Duodenal mucosa (tissue), 2 donors: ENCODE results near the gene IL36RN.

ENCODE experiments used
- H3K27ac ChIP-seq: one replicate; pipeline ENCODE4 v1.7.0; 2013; ENCODE audit warnings: low read depth, low read length
- H3K27me3 ChIP-seq, 2 donors: one replicate each; pipeline ENCODE4 v1.7.0; 2013; ENCODE audit warnings: low read length in 2 of 2, control low read depth in 1 of 2; ENCODE audit not compliant: insufficient read depth in 2 of 2, control insufficient read depth in 1 of 2
- H3K36me3 ChIP-seq, 2 donors: one replicate each; pipeline ENCODE4 v1.7.0; 2013; ENCODE audit warnings: low read length in 2 of 2, control low read depth in 1 of 2; ENCODE audit not compliant: insufficient read depth in 2 of 2, control insufficient read depth in 1 of 2
- H3K4me1 ChIP-seq, 2 donors: one replicate each; pipeline ENCODE4 v1.7.0; 2013; ENCODE audit warnings: low read length in 2 of 2, control low read depth in 1 of 2; ENCODE audit not compliant: insufficient read depth in 2 of 2, control insufficient read depth in 1 of 2
- H3K4me3 ChIP-seq, 2 donors: one replicate each; pipeline ENCODE4 v1.7.0; 2013; ENCODE audit warnings: low read length in 2 of 2, low read depth in 1 of 2
- H3K9ac ChIP-seq, 2 donors: one replicate each; pipeline ENCODE4 v1.7.0; 2013; ENCODE audit warnings: low read length in 2 of 2, low read depth in 1 of 2
- H3K9me3 ChIP-seq, 2 donors: one replicate each; pipeline ENCODE4 v1.7.0; 2013; ENCODE audit warnings: low read length in 2 of 2, control low read depth in 1 of 2; ENCODE audit not compliant: control insufficient read depth in 1 of 2

IL36RN gene

DNA sequence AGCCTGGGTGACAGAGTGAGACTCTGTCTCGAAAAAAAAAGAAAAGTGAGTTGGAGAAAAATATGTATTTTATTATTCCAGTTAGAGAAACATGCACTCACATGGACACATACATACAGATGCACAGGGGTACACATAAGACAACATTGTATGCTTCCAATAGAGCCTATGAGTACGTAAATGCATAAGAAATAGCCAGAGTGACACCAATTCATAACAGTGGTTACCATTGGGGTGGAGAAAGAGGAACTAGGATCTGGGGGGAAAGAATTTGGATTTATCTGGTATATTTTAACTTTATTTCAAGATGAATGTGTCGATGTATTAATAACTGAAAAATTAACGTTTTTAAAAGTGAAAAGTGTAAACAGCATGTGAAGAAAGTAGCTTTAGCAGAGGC lies 37.7 kb upstream of the IL36RN start:
- Histone ChIP-seq H3K9ac (no peak overlapping the region), H3K27ac (no peak overlapping the region), H3K4me3 (no peak overlapping the region), H3K27me3 (peaks cover 12 to 31% of the 10 kb centered on the region in 2 donors), H3K36me3 (no peaks in the 10 kb centered on the region), H3K4me1 (no peaks in the 10 kb centered on the region), H3K9me3 (no peaks in the 10 kb centered on the region)

DNA sequence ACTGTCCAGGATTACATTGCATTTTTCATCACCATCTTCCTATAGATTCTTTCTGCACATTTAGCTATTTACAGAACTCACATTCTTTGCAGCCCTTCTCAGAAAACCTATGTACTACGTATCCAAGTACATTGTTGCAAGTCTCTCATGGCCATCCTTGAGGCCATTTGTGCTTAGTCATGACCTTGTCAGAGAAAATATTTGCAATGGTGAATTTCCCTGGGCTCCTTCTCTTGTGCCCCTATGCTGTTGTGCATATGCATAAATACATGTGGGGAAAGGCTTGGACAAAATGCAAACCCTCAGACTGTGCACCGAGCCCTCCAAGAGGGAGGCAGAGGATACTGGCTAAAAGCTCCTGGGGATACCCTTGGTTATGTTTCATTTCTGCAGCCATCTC lies 34.2 kb upstream of the IL36RN start:
- H3K4me1 ChIP-seq = no peaks in the 10 kb centered on the region
- H3K27me3 ChIP-seq = peaks cover 17 to 31% of the 10 kb centered on the region in 2 donors
- H3K9ac ChIP-seq = no peak overlapping the region
- no peaks in the 10 kb centered on the region for H3K9me3 ChIP-seq
- H3K4me3 ChIP-seq = no peak overlapping the region
- no peaks in the 10 kb centered on the region for H3K36me3 ChIP-seq
- no peak overlapping the region for H3K27ac ChIP-seq

DNA sequence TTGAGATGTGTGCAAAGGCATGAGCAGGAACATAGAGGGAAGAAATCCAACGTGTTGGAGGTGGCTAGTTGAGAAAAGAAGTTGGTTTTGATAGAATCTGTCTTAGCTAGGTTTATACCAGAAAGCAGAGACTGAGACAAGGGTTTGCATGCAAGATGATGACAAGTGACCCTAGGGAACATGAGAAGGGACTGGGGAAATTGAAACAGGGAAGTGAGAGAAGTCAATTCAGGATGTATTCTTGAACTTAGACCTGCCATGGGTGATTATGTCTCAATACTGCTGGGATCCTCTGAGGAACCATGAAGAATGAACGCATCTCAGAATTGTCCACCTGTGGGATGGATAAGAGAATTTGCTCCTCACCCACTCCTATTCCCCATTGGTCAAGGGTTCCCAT lies 33.3 kb upstream of the IL36RN start:
- Histone ChIP-seq H3K27me3 (peaks cover 17 to 34% of the 10 kb centered on the region in 2 donors), H3K4me3 (no peak overlapping the region), H3K4me1 (no peaks in the 10 kb centered on the region), H3K27ac (no peak overlapping the region), H3K9me3 (no peaks in the 10 kb centered on the region), H3K36me3 (no peaks in the 10 kb centered on the region), H3K9ac (no peak overlapping the region)

DNA sequence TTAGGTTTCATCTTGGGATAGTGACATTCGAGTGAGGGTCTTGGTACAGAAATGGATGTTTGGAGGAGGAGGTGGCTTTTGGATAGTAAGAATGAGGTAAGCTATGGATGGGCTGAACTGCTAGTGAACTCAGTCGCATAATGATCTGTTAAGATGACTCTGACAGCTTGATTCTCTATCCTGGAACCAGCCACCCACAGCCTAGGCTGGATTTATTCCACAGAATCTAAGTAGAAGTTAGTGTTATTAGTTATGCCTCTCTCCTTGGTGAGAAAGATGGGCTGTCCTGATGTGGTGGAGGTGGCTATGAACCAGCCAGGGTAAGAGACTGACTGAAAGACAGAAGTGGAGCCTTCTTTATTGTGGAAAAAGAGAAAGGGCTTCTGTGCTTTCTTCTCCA lies 31.3 kb upstream of the IL36RN start:
- H3K4me3 ChIP-seq = no peak overlapping the region

DNA sequence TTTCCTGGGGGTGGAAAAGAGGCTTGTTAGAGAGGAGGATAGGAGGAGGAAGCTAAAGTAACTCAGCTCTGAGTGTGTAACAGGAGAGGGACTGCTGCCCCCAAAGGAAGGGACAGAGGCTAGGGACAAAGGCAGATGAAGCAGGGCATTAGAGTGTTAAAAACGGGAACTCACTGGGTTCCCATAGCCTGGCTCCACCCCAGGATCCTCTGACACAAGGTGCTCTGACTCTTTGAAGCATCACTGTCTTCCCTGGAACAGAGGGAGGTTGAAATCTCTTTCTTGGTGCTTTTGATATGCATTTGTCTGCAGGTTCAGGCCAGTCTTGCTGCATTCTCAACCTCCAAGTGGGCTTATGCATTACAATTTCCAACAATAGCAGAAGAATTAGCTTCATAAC lies 30.9 kb upstream of the IL36RN start:
- peaks cover 11 to 32% of the 10 kb centered on the region in 2 donors for H3K27me3 ChIP-seq
- H3K4me1 ChIP-seq = no peaks in the 10 kb centered on the region
- H3K9ac ChIP-seq = no peak overlapping the region
- no peaks in the 10 kb centered on the region for H3K36me3 ChIP-seq
- no peak overlapping the region for H3K27ac ChIP-seq
- no peaks in the 10 kb centered on the region for H3K9me3 ChIP-seq
- H3K4me3 ChIP-seq = no peak overlapping the region

More for the DNA sequence above, 31.3 kb upstream of the IL36RN start:
- no peak overlapping the region for H3K9ac ChIP-seq
- no peak overlapping the region for H3K27ac ChIP-seq
- no peaks in the 10 kb centered on the region for H3K36me3 ChIP-seq
- H3K9me3 ChIP-seq = no peaks in the 10 kb centered on the region
- no peaks in the 10 kb centered on the region for H3K4me1 ChIP-seq
- peaks cover 15 to 32% of the 10 kb centered on the region in 2 donors for H3K27me3 ChIP-seq

DNA sequence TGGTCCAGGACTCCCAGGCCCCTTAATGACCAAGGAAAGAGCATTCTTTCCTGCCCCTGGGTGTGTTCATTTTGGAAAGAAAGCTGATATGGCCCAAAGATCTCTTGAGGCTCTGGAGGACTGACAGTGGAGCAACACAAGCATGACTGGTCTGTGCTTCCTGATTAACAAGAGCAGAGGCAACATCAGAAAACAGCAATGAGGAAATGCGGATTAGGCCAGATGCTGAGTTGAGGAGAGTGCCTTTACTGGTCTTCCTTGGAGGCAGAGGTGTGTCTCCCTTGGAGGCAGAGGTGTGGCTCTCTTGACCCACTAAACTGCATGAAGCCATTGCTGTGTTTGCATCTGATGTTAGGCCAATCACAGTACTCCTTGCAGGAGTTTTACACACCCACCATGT lies 26.3 kb upstream of the IL36RN start:
- no peaks in the 10 kb centered on the region for H3K36me3 ChIP-seq
- no peaks in the 10 kb centered on the region for H3K4me1 ChIP-seq
- peaks cover 11 to 12% of the 10 kb centered on the region in 2 donors for H3K27me3 ChIP-seq
- H3K9ac ChIP-seq = no peak overlapping the region
- H3K4me3 ChIP-seq = no peak overlapping the region
- H3K27ac ChIP-seq = no peak overlapping the region
- H3K9me3 ChIP-seq = no peaks in the 10 kb centered on the region

DNA sequence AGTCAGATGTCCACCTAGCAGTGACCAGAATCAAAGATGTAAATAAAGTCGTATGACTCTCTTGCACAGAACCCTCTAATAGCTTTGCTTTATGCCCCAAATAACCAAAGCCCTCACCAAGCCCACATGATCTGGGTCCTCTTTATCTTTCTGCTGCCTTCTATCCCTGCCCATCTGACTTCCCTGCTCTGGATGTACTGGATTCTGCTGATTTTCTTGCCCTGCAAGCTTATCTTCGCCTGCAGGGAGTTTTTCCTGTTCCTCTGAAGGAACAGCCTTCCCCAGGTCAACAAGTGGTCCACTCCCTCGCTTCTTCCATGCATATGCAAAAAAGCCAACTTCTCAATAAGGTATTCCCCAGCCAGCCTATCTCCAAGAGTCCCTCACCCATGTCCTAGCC lies 25.0 kb upstream of the IL36RN start:
- Histone ChIP-seq H3K27me3 (peaks cover 6 to 7% of the 10 kb centered on the region in 2 donors), H3K9me3 (no peaks in the 10 kb centered on the region), H3K27ac (no peak overlapping the region), H3K36me3 (no peaks in the 10 kb centered on the region), H3K4me1 (peaks cover under 1 to 3% of the 10 kb centered on the region in 2 donors), H3K9ac (no peak overlapping the region), H3K4me3 (no peak overlapping the region)

DNA sequence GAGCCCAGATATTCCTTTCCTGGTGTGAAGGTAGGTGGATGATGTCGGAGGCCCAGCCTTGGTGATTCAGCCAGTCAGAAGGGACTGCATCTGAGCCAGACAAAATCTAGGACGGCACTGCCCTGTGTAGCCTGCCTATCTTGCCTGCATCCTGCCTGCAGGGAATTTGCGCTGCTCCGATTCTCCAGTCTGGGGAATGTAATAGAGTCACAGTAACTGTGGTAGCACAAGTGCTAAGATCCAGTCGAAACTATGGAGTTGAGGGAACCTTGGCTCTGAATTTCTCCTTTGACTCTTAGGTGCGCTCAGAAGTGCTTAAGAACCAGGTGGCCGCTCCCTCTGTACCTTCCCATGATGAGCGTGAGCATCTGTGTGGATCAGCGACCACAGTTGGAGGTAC lies 22.2 kb upstream of the IL36RN start:
- H3K27me3 ChIP-seq = peaks cover 0 to 7% of the 10 kb centered on the region in 2 donors
- H3K27ac ChIP-seq = no peak overlapping the region
- H3K4me3 ChIP-seq = no peak overlapping the region
- no peaks in the 10 kb centered on the region for H3K36me3 ChIP-seq
- peaks cover 7 to 12% of the 10 kb centered on the region in 2 donors for H3K4me1 ChIP-seq
- no peaks in the 10 kb centered on the region for H3K9me3 ChIP-seq
- no peak overlapping the region for H3K9ac ChIP-seq

DNA sequence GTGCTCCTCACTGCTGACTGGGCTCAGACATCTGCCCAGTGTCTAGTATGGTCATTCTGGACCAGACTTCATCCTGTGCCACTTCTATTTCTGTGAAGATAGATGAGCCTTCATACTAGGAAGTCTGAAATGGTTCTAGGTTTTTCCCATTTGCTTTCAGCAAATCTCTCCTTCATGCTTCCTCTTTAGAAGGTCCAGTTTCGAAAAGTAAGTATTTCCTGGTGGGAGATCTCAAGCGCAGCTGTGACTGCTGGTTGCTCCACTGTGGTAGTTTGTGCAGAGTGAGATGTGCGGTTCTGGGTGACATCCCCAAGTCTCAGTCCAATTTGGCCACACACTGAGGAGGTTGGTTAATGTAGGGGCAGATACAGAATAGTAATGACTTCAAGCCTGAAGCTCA lies 20.7 kb upstream of the IL36RN start:
- H3K9me3 ChIP-seq = no peaks in the 10 kb centered on the region
- H3K4me1 ChIP-seq = peaks cover 7 to 12% of the 10 kb centered on the region in 2 donors
- no peak overlapping the region for H3K4me3 ChIP-seq

DNA sequence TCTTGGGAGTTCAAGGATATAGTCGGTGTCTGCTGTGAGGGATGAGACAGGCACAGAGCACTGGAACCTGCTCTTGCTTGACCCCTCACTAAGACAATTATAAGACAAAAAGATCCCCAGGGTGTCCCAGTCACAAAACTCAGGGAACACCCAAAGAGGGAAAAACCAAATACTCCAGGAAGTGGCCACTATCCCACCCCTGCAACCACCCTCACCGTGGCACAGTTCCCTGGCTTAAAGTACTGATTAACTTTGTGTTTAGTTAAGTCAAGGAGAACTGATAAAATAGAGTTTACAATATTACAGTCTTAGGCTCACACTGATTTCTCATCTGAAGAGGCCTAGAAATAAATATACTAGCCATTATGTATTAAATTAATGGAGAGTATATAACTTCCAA lies 19.8 kb upstream of the IL36RN start:
- no peak overlapping the region for H3K27ac ChIP-seq
- H3K9me3 ChIP-seq = no peaks in the 10 kb centered on the region
- H3K36me3 ChIP-seq = no peaks in the 10 kb centered on the region
- no peak overlapping the region for H3K4me3 ChIP-seq
- peaks cover 7 to 12% of the 10 kb centered on the region in 2 donors for H3K4me1 ChIP-seq
- peaks cover 0 to 7% of the 10 kb centered on the region in 2 donors for H3K27me3 ChIP-seq
- H3K9ac ChIP-seq = no peak overlapping the region

More for the DNA sequence above, 20.7 kb upstream of the IL36RN start:
- Histone ChIP-seq H3K36me3 (no peaks in the 10 kb centered on the region), H3K9ac (no peak overlapping the region), H3K27me3 (peaks cover 0 to 7% of the 10 kb centered on the region in 2 donors), H3K27ac (no peak overlapping the region)

DNA sequence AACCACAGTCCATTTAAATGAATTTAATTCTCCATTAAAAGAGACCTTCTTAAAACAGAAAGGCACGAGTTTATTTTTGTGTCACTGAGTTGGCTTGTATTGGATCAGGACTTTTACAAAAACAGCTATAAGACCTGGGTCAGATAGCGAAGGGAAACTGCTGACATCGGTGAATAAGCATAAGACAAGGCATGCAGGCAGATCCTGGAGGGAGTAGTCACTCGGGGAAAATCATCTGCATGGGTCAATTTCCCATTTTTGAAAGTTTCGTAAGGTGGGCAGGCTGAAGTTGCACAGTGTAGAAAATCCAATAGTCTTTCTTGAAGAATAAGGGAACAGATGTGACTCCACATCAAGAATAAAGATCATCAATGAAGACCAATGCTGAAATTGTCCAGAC lies 19.3 kb upstream of the IL36RN start:
- Histone ChIP-seq H3K27me3 (peaks cover 0 to 4% of the 10 kb centered on the region in 2 donors), H3K27ac (no peak overlapping the region), H3K4me1 (peaks cover 7 to 12% of the 10 kb centered on the region in 2 donors), H3K4me3 (no peak overlapping the region), H3K36me3 (no peaks in the 10 kb centered on the region), H3K9ac (no peak overlapping the region), H3K9me3 (no peaks in the 10 kb centered on the region)
